AG09319 (cell line): ENCODE results near the gene TUBB4B.

ENCODE experiments used
- DNase-seq: peaks from one replicate; pipeline ENCODE4 v3.0.0-alpha.2; 2010; ENCODE audit warnings: low read depth; ENCODE audit errors: extremely low read depth
- CTCF ChIP-seq: IDR thresholded peaks from 2 replicates; pipeline ENCODE4 v1.5.1; 2011; ENCODE audit warnings: low read depth, mild to moderate bottlenecking, inconsistent platforms, low read length, moderate library complexity

The TUBB4B gene

GRCh38 chr9:137227054-137227852 lies 13.8 kb upstream of the TUBB4B start, which contains the start of gene RNF224:
Gene RNF224 (plus strand): TSS chr9:137227502. CDS start chr9:137228336, 834 bp downstream.
- peak; percentile 89 for TF ChIP-seq CTCF
- peak; percentile 20 for DNase-seq

GRCh38 chr9:137227853-137228505 lies 13.1 kb upstream of the TUBB4B start:
- DNase-seq = no peak

GRCh38 chr9:137228506-137228967 lies 12.6 kb upstream of the TUBB4B start:
- TF ChIP-seq CTCF = no peak
- no peak for DNase-seq

More at GRCh38 chr9:137227853-137228505, 13.1 kb upstream of the TUBB4B start:
- no peak for TF ChIP-seq CTCF

- no peak for TF ChIP-seq CTCF
- no peak for DNase-seq
These were observed 11.9 kb upstream of the TUBB4B start for GRCh38 chr9:137228968-137229896.

GRCh38 chr9:137229903-137230704 lies 11.0 kb upstream of the TUBB4B start:
- no peak for TF ChIP-seq CTCF
- no peak for DNase-seq

GRCh38 chr9:137230705-137231371 lies 10.2 kb upstream of the TUBB4B start, which contains the start of gene SLC34A3:
Gene SLC34A3 (plus strand): TSS chr9:137230901. CDS start chr9:137231703, 802 bp downstream.
- no peak for TF ChIP-seq CTCF
- no peak for DNase-seq
